Fibroblast of lung (primary cell): ENCODE measurements around the gene PBX1. TPM values are rescaled to one million over a fixed set of nuclear protein-coding genes. Genes with fewer than 3 reads are reported as not detected.

Experiments used
- DNase-seq, 2 donors: peaks; one replicate each; pipeline versions ENCODE4 v3.0.0 to v3.0.0-alpha.2; 2010; ENCODE audit warnings: low read depth in 2 of 2
- H2AFZ ChIP-seq: 2 replicates; pipeline ENCODE4 v1.5.1; 2012; ENCODE audit warnings: low read length, control low read depth, inconsistent platforms
- H3K27ac ChIP-seq: 2 replicates; pipeline ENCODE4 v1.5.1; 2011; ENCODE audit warnings: low read length, control low read depth; ENCODE audit not compliant: insufficient read depth
- H3K27me3 ChIP-seq: 2 replicates; pipeline ENCODE4 v1.5.1; 2011; ENCODE audit warnings: mild to moderate bottlenecking, low read length; ENCODE audit not compliant: control insufficient read depth, insufficient read depth
- H3K36me3 ChIP-seq: 2 replicates; pipeline ENCODE4 v1.5.1; 2011; ENCODE audit warnings: low read length; ENCODE audit not compliant: control insufficient read depth, insufficient read depth
- H3K4me1 ChIP-seq: 2 replicates; pipeline ENCODE4 v1.5.1; 2011; ENCODE audit warnings: low read length; ENCODE audit not compliant: control insufficient read depth, insufficient read depth; ENCODE audit errors: extremely low read depth
- H3K4me2 ChIP-seq: 2 replicates; pipeline ENCODE4 v1.5.1; 2011; ENCODE audit warnings: low read length, control low read depth; ENCODE audit not compliant: insufficient read depth; ENCODE audit errors: extremely low read depth
- H3K4me3 ChIP-seq, 4 experiments: fragments of 200-600 bp in 1 of 4; sonication (generic) in 1 of 4; replicated peaks in 1 of 4; 2 replicates each; pipeline ENCODE4 v1.5.1; 2011 to 2016; ENCODE audit warnings: low read length in 4 of 4, low read depth in 3 of 4, mild to moderate bottlenecking in 3 of 4, control low read depth in 2 of 4, inconsistent platforms in 1 of 4, mixed read lengths in 1 of 4; ENCODE audit not compliant: insufficient read depth in 1 of 4; ENCODE audit errors: control extremely low read depth in 1 of 4
- H3K79me2 ChIP-seq: 2 replicates; pipeline ENCODE4 v1.5.1; 2012; ENCODE audit warnings: mild to moderate bottlenecking, low read length, inconsistent platforms; ENCODE audit not compliant: control insufficient read depth, insufficient read depth
- H3K9ac ChIP-seq: 2 replicates; pipeline ENCODE4 v1.5.1; 2011; ENCODE audit warnings: mild to moderate bottlenecking, low read length, control low read depth; ENCODE audit not compliant: insufficient read depth
- H3K9me3 ChIP-seq: 2 replicates; pipeline ENCODE4 v1.5.1; 2012; ENCODE audit warnings: low read depth, low read length; ENCODE audit not compliant: control insufficient read depth, insufficient read depth
- H4K20me1 ChIP-seq: 2 replicates; pipeline ENCODE4 v1.5.1; 2011; ENCODE audit warnings: low read length; ENCODE audit not compliant: control insufficient read depth, insufficient read depth; ENCODE audit errors: extremely low read depth
- EZH2 ChIP-seq: IDR thresholded peaks from 2 replicates; pipeline ENCODE4 v1.5.1; 2012; ENCODE audit warnings: low read length, control low read depth, mild to moderate bottlenecking; ENCODE audit errors: missing control alignments
- polyA plus RNA-seq, 2 donors: library from polyadenylated mRNA; depleted of rRNA in 1 of 2; stranded (reverse) in 1 of 2; unstranded in 1 of 2; fragments of >200 nt; gene quantifications; 2 replicates each; pipeline ENCODE4 v1.2.1, GENCODE V29; 2011 to 2012; ENCODE audit warnings: missing spikeins in 1 of 2
- total RNA-seq: library from RNA; depleted of rRNA; stranded (reverse); fragments of >200 nt; gene quantifications from 2 replicates; pipeline ENCODE4 v1.2.1, GENCODE V29; 2014
- TF ChIP-seq, protein P1 (sequence below), 2 donors: IDR thresholded peaks in 1 of 2; conservative IDR thresholded peaks in 1 of 2; 1 replicate in 1 of 2; 2 replicates in 1 of 2; pipeline ENCODE4 v1.5.1; 2011 to 2012; ENCODE audit warnings: low read length in 2 of 2, control low read depth in 1 of 2, inconsistent platforms in 1 of 2, low read depth in 1 of 2, mild to moderate bottlenecking in 1 of 2

Gene PBX1
- total and polyA plus RNA-seq, 2 donors (not counting 1 experiment from before 2014, with no cell fraction given): 43.1 to 46.7 TPM

GRCh38 chr1:164792410-164793004 is 233.5 kb downstream of the PBX1 start:
- Histone ChIP-seq H3K4me3 (no peak overlapping the region), H3K4me1 (peaks cover 3% of the 10 kb centered on the region), H3K9ac (no peak overlapping the region), H3K9me3 (no peaks in the 10 kb centered on the region), H3K27me3 (no peaks in the 10 kb centered on the region), H3K27ac (no peak overlapping the region), H3K79me2 (no peaks in the 10 kb centered on the region), H2AFZ (no peak overlapping the region), H3K4me2 (no peak overlapping the region), H3K36me3 (peaks cover 3% of the 10 kb centered on the region), H4K20me1 (no peaks in the 10 kb centered on the region)
- no peak for DNase-seq
- TF ChIP-seq, protein P1, sequence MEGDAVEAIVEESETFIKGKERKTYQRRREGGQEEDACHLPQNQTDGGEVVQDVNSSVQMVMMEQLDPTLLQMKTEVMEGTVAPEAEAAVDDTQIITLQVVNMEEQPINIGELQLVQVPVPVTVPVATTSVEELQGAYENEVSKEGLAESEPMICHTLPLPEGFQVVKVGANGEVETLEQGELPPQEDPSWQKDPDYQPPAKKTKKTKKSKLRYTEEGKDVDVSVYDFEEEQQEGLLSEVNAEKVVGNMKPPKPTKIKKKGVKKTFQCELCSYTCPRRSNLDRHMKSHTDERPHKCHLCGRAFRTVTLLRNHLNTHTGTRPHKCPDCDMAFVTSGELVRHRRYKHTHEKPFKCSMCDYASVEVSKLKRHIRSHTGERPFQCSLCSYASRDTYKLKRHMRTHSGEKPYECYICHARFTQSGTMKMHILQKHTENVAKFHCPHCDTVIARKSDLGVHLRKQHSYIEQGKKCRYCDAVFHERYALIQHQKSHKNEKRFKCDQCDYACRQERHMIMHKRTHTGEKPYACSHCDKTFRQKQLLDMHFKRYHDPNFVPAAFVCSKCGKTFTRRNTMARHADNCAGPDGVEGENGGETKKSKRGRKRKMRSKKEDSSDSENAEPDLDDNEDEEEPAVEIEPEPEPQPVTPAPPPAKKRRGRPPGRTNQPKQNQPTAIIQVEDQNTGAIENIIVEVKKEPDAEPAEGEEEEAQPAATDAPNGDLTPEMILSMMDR (conservative IDR thresholded peaks at IDR 0.05 in 1 of 2, IDR thresholded peaks at IDR 0.05 in 1 of 2; ENCODE audit: low read depth in 1 of 2, low read length in 2 of 2): no peak
- no peak for TF ChIP-seq EZH2

DNA sequence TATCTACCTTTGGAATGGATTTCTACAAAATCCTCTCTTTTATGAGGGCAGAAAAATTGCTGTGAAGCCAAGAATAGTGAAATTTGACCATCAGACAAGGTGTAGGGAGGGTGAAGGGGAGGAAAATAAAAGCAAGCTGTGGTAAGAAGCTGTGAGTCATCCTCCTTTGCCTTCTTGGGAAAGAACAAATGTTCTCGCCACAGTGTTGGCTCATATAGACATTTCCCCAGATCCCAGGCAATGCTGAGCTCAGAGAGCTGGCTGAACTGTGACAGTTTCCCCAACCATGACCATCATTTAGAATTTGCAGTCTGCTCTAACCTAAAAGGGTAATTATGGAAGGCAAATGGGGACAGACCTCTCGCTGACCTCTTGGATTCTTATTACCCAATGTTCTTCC is 235.4 kb downstream of the PBX1 start:
- peak; percentile 96 to 98 for DNase-seq
- H2AFZ ChIP-seq: no peak overlapping the region
- no peak overlapping the region for H3K4me2 ChIP-seq
- H3K27me3 ChIP-seq: no peaks in the 10 kb centered on the region
- H3K27ac ChIP-seq: no peak overlapping the region
- H3K36me3 ChIP-seq: peaks cover 3% of the 10 kb centered on the region
- no peaks in the 10 kb centered on the region for H3K79me2 ChIP-seq
- H4K20me1 ChIP-seq: no peaks in the 10 kb centered on the region
- TF ChIP-seq, protein P1 (conservative IDR thresholded peaks at IDR 0.05 in 1 of 2, IDR thresholded peaks at IDR 0.05 in 1 of 2; ENCODE audit: low read depth in 1 of 2, low read length in 2 of 2): no peak
- H3K4me3 ChIP-seq: no peak overlapping the region
- H3K9ac ChIP-seq: no peak overlapping the region
- peaks cover 3% of the 10 kb centered on the region for H3K4me1 ChIP-seq
- H3K9me3 ChIP-seq: no peaks in the 10 kb centered on the region

DNA sequence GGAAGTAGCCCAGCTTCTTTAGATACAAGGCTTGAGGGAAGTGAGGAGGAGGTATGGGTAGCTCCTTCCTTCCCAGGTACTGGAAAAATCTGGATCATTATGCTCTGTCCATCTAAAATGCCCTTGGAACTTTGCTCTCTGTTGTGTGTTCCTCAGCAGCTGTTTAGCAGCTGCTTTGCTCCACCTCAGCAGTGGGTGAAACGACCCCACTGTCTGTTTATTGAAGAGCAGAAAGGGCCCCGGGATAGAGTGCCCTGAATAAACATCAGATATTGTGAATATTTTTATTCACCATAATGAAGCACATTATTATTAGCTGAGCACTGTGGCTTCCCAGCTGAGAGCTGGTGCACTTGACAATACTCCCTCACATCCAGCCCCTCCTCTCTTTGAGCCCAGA is 237.9 kb downstream of the PBX1 start:
- no peaks in the 10 kb centered on the region for H3K9me3 ChIP-seq
- no peak overlapping the region for H2AFZ ChIP-seq
- H3K27ac ChIP-seq: no peak overlapping the region
- H3K79me2 ChIP-seq: no peaks in the 10 kb centered on the region
- H3K4me2 ChIP-seq: no peak overlapping the region
- no peak for TF ChIP-seq EZH2
- TF ChIP-seq, protein P1 (conservative IDR thresholded peaks at IDR 0.05 in 1 of 2, IDR thresholded peaks at IDR 0.05 in 1 of 2; ENCODE audit: low read depth in 1 of 2, low read length in 2 of 2): no peak
- peaks cover 8% of the 10 kb centered on the region for H3K36me3 ChIP-seq
- no peak overlapping the region for H3K4me3 ChIP-seq
- H3K4me1 ChIP-seq: peaks cover 3% of the 10 kb centered on the region
- H4K20me1 ChIP-seq: no peaks in the 10 kb centered on the region
- no peak overlapping the region for H3K9ac ChIP-seq
- no peaks in the 10 kb centered on the region for H3K27me3 ChIP-seq
- no peak for DNase-seq
